Gastroesophageal sphincter (tissue), 3 donors: ENCODE results near the gene C1orf50.

ENCODE experiments used
- POLR2AphosphoS5 ChIP-seq: sonication (generic); formaldehyde crosslinking; IDR thresholded peaks from one replicate; pipeline ENCODE4 v1.6.1; 2017; ENCODE audit warnings: antibody characterized with exemption
- TF ChIP-seq, protein P1 (sequence below), 4 experiments: fragments of 200-600 bp in 2 of 4; fragments of 450-650 bp in 2 of 4; sonication (generic) in 1 of 4; IDR thresholded peaks; one replicate each; pipeline ENCODE4 v1.5.1; 2017 to 2019; ENCODE audit warnings: antibody characterized with exemption in 4 of 4, mild to moderate bottlenecking in 2 of 4, moderate library complexity in 2 of 4

DNA sequence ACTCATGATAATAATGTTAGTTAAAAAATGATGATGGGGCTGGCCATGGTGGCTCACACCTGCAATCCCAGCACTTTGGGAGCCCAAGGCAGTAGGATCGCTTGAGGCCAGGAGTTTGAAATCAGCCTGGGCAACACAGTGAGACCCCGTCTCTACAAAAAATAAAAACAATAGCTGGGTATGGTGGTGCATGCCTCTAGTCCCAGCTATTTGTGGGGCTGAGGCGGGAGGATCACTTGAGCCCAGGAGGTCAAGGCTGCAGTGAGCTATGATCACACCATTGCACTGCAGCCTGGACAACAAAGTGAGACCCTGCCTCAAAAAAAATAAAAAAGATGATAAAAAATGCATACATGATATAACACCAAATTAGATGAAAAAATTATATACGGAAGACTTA lies 5.5 kb upstream of the C1orf50 start:
- TF ChIP-seq, protein P1, sequence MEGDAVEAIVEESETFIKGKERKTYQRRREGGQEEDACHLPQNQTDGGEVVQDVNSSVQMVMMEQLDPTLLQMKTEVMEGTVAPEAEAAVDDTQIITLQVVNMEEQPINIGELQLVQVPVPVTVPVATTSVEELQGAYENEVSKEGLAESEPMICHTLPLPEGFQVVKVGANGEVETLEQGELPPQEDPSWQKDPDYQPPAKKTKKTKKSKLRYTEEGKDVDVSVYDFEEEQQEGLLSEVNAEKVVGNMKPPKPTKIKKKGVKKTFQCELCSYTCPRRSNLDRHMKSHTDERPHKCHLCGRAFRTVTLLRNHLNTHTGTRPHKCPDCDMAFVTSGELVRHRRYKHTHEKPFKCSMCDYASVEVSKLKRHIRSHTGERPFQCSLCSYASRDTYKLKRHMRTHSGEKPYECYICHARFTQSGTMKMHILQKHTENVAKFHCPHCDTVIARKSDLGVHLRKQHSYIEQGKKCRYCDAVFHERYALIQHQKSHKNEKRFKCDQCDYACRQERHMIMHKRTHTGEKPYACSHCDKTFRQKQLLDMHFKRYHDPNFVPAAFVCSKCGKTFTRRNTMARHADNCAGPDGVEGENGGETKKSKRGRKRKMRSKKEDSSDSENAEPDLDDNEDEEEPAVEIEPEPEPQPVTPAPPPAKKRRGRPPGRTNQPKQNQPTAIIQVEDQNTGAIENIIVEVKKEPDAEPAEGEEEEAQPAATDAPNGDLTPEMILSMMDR (IDR thresholded peaks at IDR 0.05): no peak
- no peak for TF ChIP-seq POLR2AphosphoS5
